ENCODE data around the gene ATMIN.

DNA sequence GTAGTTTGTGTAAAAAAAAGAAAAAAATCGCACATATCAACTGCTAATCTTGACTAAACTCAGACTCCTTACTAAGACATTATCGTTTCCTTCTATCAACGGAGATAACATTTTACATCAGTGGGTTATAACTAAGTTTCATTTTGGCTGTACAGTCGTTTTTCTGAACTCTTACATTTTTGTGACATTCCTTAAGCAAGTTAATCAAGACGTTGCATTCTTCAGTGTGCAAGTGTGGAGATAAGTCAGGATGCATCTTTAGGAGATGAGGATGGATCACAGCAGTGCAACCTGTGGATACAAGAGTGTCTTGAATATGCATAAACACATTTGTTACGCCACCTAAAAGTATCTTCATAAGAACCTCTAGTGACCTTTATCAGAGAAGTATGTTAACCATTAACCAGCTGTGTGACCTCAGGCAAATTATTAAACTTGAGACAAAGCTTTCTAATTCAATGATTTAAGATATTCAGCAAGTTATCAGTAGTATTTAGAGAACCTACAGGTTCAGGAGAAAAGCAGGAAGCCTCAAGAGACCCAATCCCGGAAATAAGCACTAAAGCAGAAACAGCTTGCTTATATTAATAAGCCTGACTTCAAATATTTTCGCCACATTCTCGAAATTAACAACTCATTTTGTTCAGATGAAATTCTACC is 38.4 kb upstream of the ATMIN start:
- TF ChIP-seq, protein P1, sequence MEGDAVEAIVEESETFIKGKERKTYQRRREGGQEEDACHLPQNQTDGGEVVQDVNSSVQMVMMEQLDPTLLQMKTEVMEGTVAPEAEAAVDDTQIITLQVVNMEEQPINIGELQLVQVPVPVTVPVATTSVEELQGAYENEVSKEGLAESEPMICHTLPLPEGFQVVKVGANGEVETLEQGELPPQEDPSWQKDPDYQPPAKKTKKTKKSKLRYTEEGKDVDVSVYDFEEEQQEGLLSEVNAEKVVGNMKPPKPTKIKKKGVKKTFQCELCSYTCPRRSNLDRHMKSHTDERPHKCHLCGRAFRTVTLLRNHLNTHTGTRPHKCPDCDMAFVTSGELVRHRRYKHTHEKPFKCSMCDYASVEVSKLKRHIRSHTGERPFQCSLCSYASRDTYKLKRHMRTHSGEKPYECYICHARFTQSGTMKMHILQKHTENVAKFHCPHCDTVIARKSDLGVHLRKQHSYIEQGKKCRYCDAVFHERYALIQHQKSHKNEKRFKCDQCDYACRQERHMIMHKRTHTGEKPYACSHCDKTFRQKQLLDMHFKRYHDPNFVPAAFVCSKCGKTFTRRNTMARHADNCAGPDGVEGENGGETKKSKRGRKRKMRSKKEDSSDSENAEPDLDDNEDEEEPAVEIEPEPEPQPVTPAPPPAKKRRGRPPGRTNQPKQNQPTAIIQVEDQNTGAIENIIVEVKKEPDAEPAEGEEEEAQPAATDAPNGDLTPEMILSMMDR (conservative IDR thresholded peaks at IDR 0.05; ENCODE audit: low read length), result no peak
- no peak for TF ChIP-seq EZH2phosphoT487 (IDR thresholded peaks at IDR 0.05; ENCODE audit: borderline replicate concordance)
